Vagina (tissue), 2 donors: ENCODE measurements around the gene SPSB3.

Source experiments
- POLR2A ChIP-seq, 2 donors: fragments of 450-650 bp; IDR thresholded peaks; one replicate each; pipeline ENCODE4 v1.6.1; 2017; ENCODE audit warnings: antibody characterized with exemption in 2 of 2, mild to moderate bottlenecking in 2 of 2, moderate library complexity in 2 of 2
- POLR2AphosphoS5 ChIP-seq, 2 donors: sonication (generic); formaldehyde crosslinking; IDR thresholded peaks; one replicate each; pipeline ENCODE4 v1.9.0; 2017; ENCODE audit warnings: antibody characterized with exemption in 2 of 2, mild to moderate bottlenecking in 2 of 2, low read depth in 1 of 2; ENCODE audit not compliant: insufficient read depth in 1 of 2

DNA sequence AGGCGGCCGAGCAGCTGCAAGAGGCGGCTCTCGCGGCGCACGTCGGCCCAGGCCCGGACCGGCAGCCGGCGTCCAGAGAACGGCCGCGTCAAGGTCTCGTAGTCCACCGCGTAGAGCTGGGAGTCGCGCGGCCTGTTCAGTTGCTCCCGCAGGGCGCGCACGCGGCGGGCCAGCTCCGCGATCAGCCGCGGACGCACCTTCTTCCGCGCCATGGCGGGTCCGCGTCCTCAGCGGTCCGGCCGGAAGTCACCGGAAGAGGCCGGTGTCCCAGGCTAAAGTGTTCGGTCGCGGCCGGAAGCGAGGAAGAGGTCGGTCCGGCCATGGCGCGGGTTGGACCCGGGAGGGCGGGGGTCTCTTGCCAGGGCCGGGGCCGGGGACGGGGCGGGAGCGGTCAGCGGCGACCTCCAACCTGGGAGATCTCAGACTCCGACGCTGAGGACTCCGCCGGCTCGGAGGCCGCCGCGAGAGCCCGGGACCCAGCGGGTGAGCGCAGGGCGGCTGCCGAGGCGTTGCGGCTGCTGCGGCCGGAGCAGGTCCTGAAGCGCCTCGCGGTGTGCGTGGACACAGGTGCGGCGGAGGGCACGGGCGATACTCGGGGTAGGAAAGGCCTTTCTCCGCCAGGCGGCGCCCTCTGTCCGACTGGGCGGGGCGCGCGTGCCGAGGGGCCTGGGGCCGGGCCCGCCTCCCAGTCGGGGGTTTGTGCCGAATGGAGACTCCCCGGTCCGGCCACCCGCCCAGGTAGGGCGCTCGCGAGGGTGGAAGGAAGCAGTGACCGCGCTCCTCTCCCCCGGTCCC lies 9.3 kb downstream of the SPSB3 start, which contains the start of gene MRPS34:
- TF ChIP-seq POLR2A (IDR thresholded peaks at IDR 0.05) (peak in 1 of 2 donors; percentile 45), POLR2AphosphoS5 (IDR thresholded peaks at IDR 0.05; ENCODE audit: insufficient read depth in 1 of 2, low read depth in 1 of 2) (peak; percentile 52 to 73)
